HL-60 (cell line): ENCODE measurements around the gene MAP3K20.

Source experiments
- CTCF ChIP-seq: IDR thresholded peaks from one replicate; pipeline ENCODE4 v1.5.1; 2011; ENCODE audit warnings: low read length, control low read depth, inconsistent platforms; ENCODE audit not compliant: insufficient read depth
- GABPA ChIP-seq: IDR thresholded peaks from 2 replicates; pipeline ENCODE4 v1.6.1; 2012; ENCODE audit warnings: low read depth
- POLR2AphosphoS5 ChIP-seq: IDR thresholded peaks from 2 replicates; pipeline ENCODE4 v1.6.1; 2012; ENCODE audit warnings: low read depth

- TF ChIP-seq CTCF (no peak), POLR2AphosphoS5 (no peak), GABPA (no peak)
These were observed 26.6 kb upstream of the MAP3K20 start for GRCh38 chr2:173048897-173049661.
